HG02840 (cell line): ENCODE measurements around the gene FAM89B.

Experiments used
- ATAC-seq: cut with Tn5 transposase; IDR thresholded peaks from one replicate; pipeline ENCODE4 v1.9.1; 2021; ENCODE audit warnings: mild to moderate bottlenecking, moderate library complexity, moderate number of reproducible peaks; ENCODE audit not compliant: unreplicated experiment, low FRiP score

FAM89B gene

DNA sequence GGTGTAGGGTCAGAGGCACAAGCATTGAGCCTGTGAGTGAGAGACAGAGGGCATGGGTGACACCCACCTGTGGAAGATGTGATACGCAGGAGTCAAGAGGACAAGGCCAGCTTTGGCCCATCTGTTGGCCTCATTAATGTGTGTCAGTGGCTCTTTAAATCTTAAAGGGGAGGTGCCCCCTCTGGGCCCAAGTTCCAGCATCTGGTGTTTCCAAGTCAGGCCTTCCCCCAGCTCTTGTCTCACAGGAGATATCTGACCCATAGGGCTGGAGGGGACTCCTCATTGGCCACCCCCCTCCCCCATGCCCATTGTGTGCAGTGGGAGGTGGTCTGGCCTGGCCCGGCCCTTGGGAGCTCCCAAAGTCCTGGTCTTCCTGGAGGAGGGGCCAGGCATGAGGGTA is 14.3 kb downstream of the FAM89B start:
- ATAC-seq, result no peak

GRCh38 chr11:65588199-65589054 is 16.1 kb downstream of the FAM89B start:
- ATAC-seq, result peak; percentile 66

DNA sequence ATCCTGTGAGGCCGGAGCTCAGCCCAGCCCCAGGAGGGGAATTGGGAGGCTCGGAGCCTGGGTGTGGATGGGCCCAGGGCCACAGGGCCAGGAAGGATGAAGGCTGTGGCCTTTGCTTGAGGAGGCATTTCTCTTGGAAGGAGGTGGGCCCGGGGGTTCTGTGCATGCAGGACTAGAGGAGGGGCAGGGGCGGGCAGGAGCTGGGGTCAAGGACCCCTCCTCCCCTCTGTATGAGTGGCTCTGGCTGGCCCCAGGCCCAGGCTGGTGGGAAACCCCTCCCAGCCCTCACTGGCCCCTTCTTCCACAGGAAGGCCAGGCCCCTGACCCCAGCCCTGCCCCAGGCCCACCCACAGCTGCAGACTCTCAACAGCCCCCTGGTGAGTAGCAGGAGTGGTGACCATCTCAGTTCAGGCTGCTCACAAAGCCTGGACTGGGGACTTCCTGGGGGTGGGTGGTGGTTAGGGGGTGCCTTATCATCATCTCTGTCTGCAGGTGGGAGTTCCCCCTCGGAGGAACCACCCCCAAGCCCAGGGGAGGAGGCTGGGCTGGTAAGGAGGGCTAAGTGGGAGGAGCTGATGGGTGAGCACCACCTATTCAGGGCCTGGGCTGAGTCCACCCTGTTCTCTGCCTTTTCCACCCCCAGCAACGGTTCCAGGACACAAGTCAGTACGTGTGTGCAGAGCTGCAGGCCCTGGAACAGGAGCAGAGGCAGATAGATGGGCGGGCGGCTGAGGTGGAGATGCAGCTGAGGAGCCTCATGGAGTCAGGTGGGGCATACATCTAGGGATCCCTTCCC is 17.3 kb downstream of the FAM89B start:
- ATAC-seq, result no peak

DNA sequence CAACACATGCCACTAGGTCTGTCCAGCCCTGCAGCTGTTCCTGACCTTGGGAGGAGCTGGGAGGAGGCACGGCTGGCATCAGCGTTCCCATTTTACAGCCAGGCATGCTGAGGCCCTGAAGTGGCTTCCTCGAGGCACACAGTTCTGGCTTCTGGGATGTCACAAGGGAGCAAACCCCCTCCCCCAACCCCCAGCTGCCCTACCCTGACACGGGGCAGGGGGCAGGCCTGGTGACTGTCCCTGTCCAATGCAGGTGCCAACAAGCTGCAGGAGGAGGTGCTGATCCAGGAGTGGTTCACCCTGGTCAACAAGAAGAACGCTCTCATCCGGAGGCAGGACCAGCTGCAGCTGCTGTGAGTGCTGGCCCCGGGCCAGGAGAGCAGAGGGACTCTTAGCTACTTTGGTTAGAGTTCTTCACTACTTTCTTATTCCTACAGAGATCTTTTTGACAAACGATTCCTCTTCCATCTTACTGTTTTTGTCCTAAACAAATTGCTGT is 18.0 kb downstream of the FAM89B start:
- ATAC-seq, result no peak

DNA sequence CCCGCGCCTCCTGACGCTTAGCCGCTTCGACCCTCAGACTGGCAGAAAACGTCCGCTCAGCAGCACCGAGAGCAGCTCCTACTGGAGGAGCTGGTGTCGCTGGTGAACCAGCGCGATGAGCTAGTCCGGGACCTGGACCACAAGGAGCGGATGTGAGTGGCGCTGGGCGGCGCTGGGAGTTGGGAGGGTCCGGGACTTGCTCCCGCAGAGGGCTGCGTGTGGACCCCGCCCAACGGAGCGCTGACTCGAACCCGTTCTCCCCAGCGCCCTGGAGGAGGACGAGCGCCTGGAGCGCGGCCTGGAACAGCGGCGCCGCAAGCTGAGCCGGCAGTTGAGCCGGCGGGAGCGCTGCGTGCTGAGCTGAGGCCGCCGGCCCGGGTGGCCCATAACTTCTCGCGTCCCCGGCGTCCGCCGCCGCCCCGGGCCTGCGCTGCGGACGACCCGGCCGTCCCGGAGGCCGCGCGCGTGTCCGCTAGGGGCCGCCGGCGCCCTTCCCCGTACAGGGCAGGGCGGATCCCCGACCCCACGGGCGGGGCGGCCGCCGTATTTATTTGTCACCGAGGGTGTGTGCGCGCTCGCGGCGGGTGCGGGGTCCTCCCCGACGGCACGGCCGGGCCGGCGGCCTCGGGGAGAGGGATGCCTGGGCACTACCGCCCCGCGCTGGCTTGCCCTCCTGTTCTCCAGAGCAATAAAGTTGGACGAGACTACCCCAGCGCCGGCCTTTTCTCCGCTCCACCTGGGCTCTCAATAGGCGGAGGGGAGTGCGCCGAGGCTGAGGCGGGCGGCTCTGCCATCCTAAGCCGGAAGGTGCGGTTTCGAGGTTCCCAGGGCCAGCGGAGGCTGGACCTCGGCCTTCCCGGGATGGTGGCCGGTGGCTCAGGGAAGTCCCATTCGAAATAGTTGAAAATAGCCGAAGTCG is 19.9 kb downstream of the FAM89B start:
- no peak for ATAC-seq

- ATAC-seq, result no peak
These were observed 20.6 kb downstream of the FAM89B start for GRCh38 chr11:65592858-65593517.

GRCh38 chr11:65593518-65594414 is 21.4 kb downstream of the FAM89B start:
- no peak for ATAC-seq

- no peak for ATAC-seq
These were observed 22.8 kb downstream of the FAM89B start for GRCh38 chr11:65595131-65595530.

DNA sequence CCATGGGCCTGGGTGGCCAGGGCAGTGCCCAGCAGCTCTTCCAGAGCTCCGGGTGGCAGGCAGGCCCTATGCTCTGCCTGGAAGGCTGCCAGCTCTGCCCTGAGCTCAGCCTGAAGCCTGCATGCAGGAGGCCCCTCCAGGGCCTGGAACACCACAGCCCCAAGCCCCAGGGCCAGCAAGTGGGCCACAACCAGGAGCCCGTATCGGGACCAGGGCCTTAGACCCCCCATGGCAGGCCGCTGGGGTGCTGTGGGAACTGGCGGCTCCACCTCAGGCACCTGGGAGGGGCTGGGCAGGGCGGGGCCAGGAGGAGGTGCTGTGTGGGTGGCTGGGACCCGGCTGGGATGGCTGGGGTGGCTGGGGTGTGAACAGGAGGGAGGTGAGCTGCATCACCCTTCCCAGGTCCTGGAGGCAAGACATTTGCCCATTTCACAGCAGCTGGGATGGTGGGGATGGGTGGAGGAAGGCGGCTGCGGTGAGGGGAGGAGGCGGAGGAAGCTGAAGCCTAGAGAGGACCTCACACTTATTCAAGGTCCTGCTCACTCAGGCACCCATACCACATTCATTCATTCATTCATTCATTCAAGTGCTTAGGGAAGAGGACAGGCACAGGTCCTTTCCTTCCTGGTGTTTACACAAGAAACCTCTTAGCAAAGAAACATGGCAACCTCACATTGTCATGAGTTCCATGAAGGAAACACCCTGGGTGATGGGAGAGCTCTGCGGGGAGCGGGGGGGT is 23.4 kb downstream of the FAM89B start, which contains the start of gene KCNK7:
TSS of gene KCNK7 (minus strand) at position 258 of the 739 bp plus-strand sequence. CDS start at position 230, 28 bp downstream.
- ATAC-seq, result no peak

DNA sequence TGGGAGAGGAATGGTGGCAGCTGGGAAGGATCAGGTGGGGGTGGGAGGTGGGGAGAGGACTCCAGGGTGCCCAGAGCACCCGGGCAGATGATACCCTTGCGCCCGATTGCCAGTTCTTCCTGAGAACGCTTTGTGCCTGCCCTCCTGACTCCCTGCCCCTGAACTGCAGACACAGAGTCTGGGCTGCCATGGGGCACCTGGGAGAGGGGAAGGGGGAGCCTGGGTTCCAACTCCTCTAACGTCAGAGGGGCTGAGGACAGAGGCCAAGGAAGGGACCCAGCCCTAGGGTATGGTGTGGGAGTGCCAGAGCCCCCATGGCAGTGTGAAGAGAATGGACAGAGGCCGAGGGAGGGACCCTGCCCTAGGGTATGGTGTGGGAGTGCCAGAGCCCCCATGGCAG is 24.2 kb downstream of the FAM89B start:
- no peak for ATAC-seq

DNA sequence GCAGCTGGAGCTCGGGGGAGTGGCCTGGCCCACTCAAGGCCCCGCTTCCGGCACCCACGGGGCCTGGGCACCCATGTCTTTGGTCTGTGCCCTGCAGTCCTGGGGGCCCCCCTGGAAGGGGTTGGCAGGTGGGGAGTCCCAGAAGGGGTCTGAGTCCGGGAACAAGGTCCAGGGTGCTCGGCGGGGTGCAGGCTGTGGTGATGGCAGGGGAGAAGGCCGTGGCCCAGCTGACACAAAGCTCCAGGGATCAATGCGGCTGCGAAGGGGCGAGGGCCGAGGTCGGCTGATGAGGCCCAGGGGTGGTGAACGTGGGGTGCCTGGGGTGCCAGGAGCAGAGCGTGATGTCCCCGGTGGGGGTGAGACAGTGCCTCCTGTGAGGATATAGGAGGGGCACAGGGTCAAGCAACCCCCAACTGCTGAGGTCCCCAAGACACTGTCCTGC is 25.9 kb downstream of the FAM89B start:
- no peak for ATAC-seq

- ATAC-seq, result no peak
These were observed 27.0 kb downstream of the FAM89B start for GRCh38 chr11:65599216-65599954.

DNA sequence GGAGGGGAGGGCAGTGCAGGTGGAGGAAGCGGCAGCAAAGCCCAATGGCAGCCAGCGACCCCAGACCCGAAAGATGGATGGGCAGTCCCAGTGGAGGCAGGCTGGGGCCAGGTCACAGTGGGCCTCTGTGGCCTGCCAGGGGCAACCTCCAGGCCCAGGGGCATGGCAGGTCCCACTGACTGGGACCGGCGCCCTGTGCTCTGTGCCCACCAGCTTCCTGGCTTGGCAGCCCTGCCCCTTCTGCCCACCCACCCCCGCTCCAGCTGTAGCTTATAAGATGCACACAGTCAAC is 27.6 kb downstream of the FAM89B start:
- ATAC-seq, result no peak

- ATAC-seq, result no peak
These were observed 31.9 kb downstream of the FAM89B start for GRCh38 chr11:65604258-65604657.

- no peak for ATAC-seq
These were observed 34.7 kb downstream of the FAM89B start for GRCh38 chr11:65606876-65607613.

GRCh38 chr11:65607614-65608426 is 35.5 kb downstream of the FAM89B start:
- no peak for ATAC-seq
